Right atrium auricular region (tissue), 2 donors: ENCODE results near the gene EN2. TPM values are rescaled to one million over a fixed set of nuclear protein-coding genes. Genes with fewer than 3 reads are reported as not detected.

ENCODE experiments used
- DNase-seq: peaks from one replicate; pipeline ENCODE4 v3.0.0-alpha.2; 2019; ENCODE audit warnings: low spot score
- H3K27ac ChIP-seq, 2 donors: fragments of 200-600 bp; sonication (generic); 1 replicate in 1 of 2; 2 replicates in 1 of 2; pipeline ENCODE4 v1.5.1; 2016 to 2019
- H3K27me3 ChIP-seq, 2 donors: fragments of 200-600 bp; sonication (generic); one replicate each; pipeline versions ENCODE4 v1.5.1 to v1.6.0; 2017 to 2019
- H3K36me3 ChIP-seq: fragments of 200-600 bp; sonication (generic); one replicate; pipeline ENCODE4 v1.5.1; 2016
- H3K4me1 ChIP-seq, 2 donors: fragments of 200-600 bp; sonication (generic); one replicate each; pipeline versions ENCODE4 v1.5.1 to v1.6.0; 2017 to 2019
- H3K4me3 ChIP-seq, 2 donors: fragments of 200-600 bp; sonication (generic); 1 replicate in 1 of 2; 2 replicates in 1 of 2; pipeline ENCODE4 v1.5.1; 2017 to 2019; ENCODE audit warnings: mild to moderate bottlenecking in 1 of 2, moderate library complexity in 1 of 2
- H3K9me3 ChIP-seq, 2 donors: fragments of 200-600 bp; sonication (generic); one replicate each; pipeline ENCODE4 v1.5.1; 2019
- CTCF ChIP-seq, 2 donors: fragments of 200-600 bp; sonication (generic); IDR thresholded peaks; one replicate each; pipeline ENCODE4 v1.5.1; 2019; ENCODE audit warnings: antibody characterized with exemption in 2 of 2
- total RNA-seq, 2 donors: library from RNA; depleted of rRNA; stranded (reverse); fragments of >200 nt; gene quantifications; one replicate each; pipeline ENCODE4 v1.1.0, GENCODE V29; 2016

Gene EN2
- total RNA-seq, 2 donors from 2014 or later: not detected

- H3K36me3 ChIP-seq: no peaks in the 10 kb centered on the region
- no peaks in the 10 kb centered on the region for H3K9me3 ChIP-seq
- peaks cover 0 to 5% of the 10 kb centered on the region in 2 donors for H3K27me3 ChIP-seq
- no peak overlapping the region for H3K4me3 ChIP-seq
- H3K4me1 ChIP-seq: no peaks in the 10 kb centered on the region
- no peak for TF ChIP-seq CTCF (IDR thresholded peaks at IDR 0.05)
- no peak for DNase-seq
- H3K27ac ChIP-seq: no peak overlapping the region
Observed at GRCh38 chr7:155420116-155420515, 37.8 kb upstream of the EN2 start.

- Histone ChIP-seq H3K36me3 (no peaks in the 10 kb centered on the region), H3K4me1 (no peaks in the 10 kb centered on the region), H3K4me3 (no peak overlapping the region), H3K27me3 (peaks cover 0 to 5% of the 10 kb centered on the region in 2 donors), H3K27ac (no peak overlapping the region), H3K9me3 (no peaks in the 10 kb centered on the region)
- TF ChIP-seq CTCF (IDR thresholded peaks at IDR 0.05): no peak
- DNase-seq: no peak
Observed at GRCh38 chr7:155422151-155422550, 35.8 kb upstream of the EN2 start.

DNA sequence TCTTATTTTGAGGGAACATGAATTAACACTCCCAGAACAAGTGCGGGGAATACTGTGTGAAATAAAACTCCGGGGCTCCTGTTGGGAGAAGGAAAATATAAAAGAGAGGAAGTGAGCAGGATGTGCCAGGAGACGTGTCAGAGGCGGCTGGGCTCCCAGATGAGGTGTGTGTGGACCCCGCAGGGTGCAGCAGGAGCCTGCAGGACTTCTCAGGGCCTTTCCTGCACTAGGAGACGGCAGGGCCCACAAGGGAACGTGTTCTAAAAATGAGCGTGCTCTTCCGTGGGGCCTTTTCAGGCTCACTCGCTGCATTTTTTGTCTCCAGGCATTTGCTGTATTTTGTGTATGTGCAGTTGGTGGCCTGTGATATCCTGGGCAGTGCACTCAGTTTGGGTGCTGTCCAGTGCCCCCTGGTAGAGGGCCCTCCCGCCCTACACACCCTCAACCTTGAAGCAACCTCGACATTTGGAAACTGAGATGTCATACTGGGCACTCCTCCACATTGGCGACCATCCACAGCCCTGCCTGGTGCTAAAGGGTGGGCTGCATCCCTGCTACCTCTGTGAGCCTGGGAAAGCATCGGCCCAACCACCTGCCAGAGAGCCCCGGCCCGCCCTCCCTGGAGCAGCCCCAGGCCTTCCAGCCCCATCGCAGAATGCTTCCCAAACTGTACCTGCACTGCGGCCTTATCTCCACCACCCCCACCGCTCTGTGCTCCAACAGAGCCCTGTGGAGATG lies 35.2 kb upstream of the EN2 start:
- no peak for DNase-seq
- H3K4me1 ChIP-seq: no peaks in the 10 kb centered on the region
- peaks cover 0 to 3% of the 10 kb centered on the region in 2 donors for H3K27me3 ChIP-seq
- H3K9me3 ChIP-seq: no peaks in the 10 kb centered on the region
- H3K27ac ChIP-seq: no peak overlapping the region
- no peak overlapping the region for H3K4me3 ChIP-seq
- TF ChIP-seq CTCF (IDR thresholded peaks at IDR 0.05): no peak
- no peaks in the 10 kb centered on the region for H3K36me3 ChIP-seq

GRCh38 chr7:155423337-155424285 lies 34.3 kb upstream of the EN2 start:
- H3K4me1 ChIP-seq: no peaks in the 10 kb centered on the region
- H3K4me3 ChIP-seq: no peak overlapping the region
- H3K36me3 ChIP-seq: no peaks in the 10 kb centered on the region
- TF ChIP-seq CTCF (IDR thresholded peaks at IDR 0.05): no peak
- H3K27me3 ChIP-seq: no peaks in the 10 kb centered on the region
- H3K27ac ChIP-seq: no peak overlapping the region
- DNase-seq: no peak
- no peaks in the 10 kb centered on the region for H3K9me3 ChIP-seq

DNA sequence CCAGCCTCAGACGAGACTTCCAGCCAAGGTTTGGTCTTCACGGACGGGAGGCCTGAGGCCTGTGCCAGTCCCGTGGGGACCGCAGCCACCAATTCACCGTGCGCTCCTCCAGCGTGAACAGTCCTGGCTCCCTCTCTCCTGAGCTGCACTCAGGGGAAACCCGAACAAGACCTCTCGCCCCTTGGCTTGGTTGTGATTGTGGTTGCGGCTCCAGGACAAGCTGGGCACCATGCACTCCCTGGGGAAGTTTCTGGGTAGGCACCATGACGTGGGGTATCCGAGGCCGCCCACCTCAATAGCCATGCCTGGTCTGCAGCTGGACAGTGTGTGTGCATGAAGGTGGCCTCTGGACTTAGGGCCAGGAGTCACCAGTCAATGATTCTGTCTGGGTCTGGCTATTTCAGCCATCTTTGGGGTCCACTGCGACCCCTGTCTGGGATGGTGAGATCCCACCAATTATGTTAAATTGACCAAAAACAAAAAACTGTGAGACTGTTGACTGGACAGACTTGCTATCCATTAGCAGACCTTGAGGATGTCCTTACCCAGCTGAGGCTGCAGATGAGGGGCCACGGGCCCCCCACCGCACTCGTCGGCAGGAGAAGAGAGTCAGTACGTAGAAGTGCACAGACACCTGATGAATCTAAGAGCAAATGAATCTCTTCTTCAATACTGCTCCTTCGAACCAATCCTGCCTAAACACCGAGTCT lies 33.5 kb upstream of the EN2 start:
- H3K27me3 ChIP-seq: no peaks in the 10 kb centered on the region
- H3K27ac ChIP-seq: no peak overlapping the region
- no peaks in the 10 kb centered on the region for H3K9me3 ChIP-seq
- DNase-seq: no peak
- no peaks in the 10 kb centered on the region for H3K36me3 ChIP-seq
- no peaks in the 10 kb centered on the region for H3K4me1 ChIP-seq
- TF ChIP-seq CTCF (IDR thresholded peaks at IDR 0.05): no peak
- H3K4me3 ChIP-seq: no peak overlapping the region
